Measurements from ENCODE around the gene DONSON.
"Not testable (repeated sequence)": the region's sequence is repeated elsewhere in the genome, so short reads cannot be mapped to it uniquely, and the experiment has no call there.

The DONSON gene, protein sequence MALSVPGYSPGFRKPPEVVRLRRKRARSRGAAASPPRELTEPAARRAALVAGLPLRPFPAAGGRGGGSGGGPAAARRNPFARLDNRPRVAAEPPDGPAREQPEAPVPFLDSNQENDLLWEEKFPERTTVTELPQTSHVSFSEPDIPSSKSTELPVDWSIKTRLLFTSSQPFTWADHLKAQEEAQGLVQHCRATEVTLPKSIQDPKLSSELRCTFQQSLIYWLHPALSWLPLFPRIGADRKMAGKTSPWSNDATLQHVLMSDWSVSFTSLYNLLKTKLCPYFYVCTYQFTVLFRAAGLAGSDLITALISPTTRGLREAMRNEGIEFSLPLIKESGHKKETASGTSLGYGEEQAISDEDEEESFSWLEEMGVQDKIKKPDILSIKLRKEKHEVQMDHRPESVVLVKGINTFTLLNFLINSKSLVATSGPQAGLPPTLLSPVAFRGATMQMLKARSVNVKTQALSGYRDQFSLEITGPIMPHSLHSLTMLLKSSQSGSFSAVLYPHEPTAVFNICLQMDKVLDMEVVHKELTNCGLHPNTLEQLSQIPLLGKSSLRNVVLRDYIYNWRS

DNA sequence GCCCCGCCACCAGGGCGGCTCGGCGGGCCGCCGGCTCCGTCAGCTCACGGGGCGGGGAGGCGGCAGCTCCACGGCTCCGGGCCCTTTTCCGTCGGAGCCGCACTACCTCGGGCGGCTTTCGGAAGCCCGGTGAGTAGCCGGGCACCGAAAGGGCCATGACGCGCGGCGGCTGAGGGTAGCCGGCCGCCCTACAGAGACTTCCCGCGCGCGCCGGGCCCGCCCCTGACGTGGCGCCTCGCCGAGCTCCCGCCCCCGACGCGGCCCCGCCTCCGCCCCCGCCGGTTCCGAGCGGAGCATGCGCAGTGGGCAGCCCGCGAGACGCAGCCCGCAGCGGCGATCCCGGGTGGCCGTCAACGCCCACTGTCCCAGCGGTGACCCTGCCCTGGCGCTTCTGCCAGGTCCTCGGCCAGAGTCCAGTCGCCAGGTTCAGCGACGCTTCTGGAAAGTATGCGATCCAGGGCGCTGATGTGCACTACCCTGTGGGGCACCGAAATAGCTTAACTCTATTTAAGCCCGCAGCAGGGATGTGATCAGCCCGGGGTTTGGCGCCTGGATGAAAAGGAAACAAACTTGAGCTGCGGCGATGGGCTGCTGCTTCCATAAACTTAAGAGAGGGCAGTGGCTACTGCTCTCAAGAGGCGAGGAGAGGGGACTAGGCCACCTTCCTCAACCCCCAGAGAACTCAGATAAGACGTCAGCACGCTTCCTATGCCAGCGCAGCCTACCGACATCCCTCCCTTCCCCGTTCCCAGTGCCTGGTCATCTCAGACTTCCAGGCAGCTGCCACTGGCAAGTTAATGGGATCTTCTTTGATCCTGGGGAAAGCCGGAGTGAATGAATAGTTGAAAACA lies at the start of gene DONSON:
DONSON (minus strand) TSS at position 200 of the 851 bp plus-strand sequence; CDS start at position 157, 43 bp downstream.
- in situ Hi-C loops (cut with MboI; ENCODE audit: low sequenced_read_pairs), result loop anchor here (10.0 kb wide), 1 partner anchor 64 kb away; no protein-coding TSS in a partner anchor

DNA sequence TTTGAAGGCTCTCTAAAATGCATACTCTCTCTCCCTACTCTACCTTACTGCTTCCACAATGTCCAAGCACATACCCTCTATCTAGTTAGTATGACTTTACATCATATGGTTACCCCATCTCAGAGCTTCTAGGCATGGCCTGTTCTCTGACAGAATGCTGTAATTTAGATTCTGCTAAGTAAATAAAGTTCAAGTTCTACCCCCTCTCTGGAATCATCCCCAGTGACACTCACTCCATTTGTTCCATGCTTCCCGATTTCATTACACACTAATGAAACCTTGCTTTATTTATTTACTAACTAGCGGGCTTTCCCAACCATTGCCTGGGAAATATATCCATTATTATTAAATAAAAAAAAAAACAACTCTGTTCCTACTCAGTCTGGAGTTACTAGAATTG lies 45.8 kb upstream of the DONSON start:
- in situ Hi-C loops (cut with MboI; ENCODE audit: low sequenced_read_pairs), result no loop called here

DNA sequence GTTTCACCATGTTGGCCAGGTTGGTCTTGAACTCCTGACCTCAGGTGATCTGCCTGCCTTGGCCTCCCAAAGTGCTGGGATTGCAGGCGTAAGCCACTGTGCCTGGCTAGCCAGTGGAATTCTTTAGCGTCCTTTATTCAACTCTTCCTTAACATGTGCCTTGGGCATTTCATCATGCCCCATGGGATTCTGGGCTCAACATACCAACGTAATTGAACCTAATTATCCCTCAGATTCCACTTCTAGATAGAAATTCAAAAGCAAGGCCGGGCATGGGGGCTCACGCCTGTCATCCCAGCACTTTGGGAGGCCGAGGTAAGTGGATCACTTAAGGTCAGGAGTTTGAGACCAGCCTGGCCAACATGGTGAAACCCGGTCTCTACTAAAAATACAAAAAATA lies 37.7 kb upstream of the DONSON start:
- in situ Hi-C loops (cut with MboI; ENCODE audit: low sequenced_read_pairs), result not testable (repeated sequence)

DNA sequence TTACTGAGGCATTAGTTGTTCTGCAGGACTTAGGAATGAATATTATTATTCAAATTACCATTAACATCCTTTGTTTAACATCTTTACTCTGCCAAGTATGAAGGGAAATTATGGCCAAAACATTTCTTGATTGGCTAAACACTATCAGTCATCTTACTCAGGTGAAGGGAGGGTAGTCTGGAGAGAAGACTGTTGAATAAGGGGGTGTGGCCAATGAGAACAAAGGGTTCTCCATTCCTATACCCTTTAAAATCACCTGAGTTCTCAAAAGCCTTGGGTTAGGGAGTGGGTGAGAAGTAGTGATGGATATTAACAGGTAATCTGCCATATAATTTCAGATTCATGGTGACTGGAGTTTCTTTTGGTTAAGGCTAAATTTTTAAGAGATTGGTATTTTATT lies 33.8 kb upstream of the DONSON start:
- in situ Hi-C loops (cut with MboI; ENCODE audit: low sequenced_read_pairs), result no loop called here

DNA sequence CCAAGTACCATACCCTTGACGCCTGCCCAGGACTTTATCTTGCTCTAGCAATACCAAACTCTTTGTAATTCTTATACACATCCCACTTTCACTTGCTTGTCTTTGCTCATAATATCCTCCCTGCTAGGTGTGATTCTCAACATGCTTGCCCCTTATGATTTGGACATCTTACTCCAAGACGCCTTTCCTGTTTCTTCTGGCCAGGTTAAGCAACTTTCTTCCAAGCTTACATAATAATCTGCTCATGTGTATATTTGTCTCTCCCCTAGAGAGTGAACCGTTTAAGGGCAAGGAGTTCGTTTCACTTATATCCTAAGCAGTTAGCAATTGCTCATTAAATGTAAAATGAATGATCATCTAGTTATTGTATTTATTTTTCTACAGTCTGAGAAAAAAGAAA lies 31.2 kb upstream of the DONSON start:
- in situ Hi-C loops (cut with MboI; ENCODE audit: low sequenced_read_pairs), result no loop called here

DNA sequence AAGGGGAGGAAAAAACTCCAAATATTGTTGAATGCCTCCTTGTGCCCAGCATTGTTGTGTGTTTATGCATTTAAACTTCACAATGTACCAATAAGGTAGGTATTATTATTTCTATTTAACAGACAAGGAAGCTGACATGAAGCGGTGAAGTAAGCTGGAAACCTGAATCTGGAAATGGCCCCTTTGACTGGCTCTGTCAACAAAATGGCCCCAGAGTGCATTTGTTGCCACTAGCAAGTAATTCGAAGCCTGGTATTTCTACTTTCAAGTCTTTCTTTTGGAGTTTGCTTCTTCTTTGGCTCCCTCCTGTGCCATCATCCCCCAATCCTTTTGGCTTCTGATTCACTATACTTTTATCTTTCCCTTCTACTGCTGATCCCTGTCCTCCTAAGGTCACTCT lies 29.9 kb upstream of the DONSON start:
- in situ Hi-C loops (cut with MboI; ENCODE audit: low sequenced_read_pairs), result no loop called here

DNA sequence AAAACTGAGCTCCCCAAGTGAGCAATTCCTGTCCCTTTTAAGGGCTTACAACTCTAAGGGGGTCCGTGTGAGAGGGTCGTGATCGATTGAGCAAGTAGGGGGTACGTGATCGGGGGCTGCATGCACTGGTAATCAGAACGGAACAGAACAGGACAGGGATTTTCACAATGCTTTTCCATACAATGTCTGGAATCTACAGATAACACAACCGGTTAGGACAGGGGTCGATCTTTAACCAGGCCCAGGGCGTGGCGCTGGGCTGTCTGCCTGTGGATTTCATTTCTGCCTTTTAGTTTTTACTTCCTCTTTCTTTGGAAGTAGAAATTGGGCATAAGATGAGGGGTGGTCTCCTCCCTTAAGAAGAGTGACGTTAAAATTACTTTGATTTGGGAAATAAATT lies 29.1 kb upstream of the DONSON start:
- in situ Hi-C loops (cut with MboI; ENCODE audit: low sequenced_read_pairs), result not testable (repeated sequence)

DNA sequence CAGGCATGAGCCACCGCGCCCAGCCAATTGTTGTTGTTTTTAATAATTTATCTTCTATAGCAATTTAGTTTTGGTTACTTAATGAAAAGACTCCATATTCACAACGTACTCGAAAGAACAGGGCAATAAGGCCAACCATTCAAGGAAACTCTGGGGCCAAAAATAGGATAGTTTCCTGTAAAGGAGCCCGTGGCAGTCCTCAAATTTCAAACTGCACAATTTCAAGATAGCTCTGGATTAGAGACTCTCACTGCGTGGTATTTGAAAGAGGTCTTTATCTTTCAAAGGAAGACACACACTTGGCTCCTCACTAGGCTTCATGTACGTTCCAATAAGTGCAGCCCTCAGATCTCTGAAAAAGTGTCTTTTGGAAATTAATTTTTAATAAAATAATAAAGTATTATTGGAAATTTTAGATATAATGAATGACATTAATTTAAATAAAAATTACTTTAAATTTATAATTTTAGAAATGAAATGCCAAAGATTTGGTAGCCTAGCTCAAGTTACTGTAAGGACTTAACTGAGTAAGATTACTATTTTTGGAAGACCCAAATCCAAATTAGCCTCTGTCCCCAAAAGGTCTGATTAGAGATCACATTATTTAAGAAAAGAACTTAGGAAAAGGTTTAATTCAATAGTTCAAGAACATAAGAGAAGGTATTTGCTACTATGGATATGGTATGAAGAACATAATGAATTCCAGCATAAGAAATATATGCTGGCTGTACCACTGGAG lies 22.7 kb upstream of the DONSON start:
- in situ Hi-C loops (cut with MboI; ENCODE audit: low sequenced_read_pairs), result no loop called here

DNA sequence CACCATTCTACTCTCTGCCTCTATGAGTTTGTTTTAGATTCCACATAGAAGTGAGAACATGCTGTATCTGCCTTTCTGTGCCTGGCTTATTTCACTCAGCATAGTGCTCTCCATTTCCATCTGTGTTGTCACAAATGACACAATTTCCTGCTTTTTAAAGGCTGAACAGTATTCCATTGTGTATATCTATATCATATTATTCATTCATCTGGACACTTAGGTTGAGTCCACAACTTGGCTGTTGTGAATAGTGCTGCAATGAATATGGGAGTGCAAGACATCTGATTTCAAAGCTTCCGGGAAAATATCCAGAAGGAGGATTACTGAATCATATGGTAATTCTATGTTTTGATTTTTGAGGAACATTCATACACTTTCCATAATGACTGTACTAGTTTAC lies 20.1 kb upstream of the DONSON start:
- in situ Hi-C loops (cut with MboI; ENCODE audit: low sequenced_read_pairs), result no loop called here

DNA sequence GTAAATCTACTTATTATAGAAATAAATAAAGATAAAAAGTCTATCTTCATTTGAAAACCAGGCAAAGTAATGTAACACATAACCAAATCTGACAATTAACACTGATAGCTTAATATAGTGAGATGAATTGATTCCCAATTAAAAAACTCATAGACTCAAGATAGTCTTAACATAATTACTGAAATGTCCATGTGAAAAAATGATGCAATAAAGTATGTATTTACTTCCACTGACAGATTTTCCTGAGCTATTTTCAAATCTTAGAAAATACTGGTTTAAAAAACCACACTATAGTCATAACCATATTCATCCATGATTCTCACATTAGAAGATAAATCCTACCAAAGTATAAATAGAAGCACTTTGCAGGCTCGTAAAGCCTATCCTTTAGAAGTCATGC lies 9.6 kb upstream of the DONSON start:
- in situ Hi-C loops (cut with MboI; ENCODE audit: low sequenced_read_pairs), result no loop called here

DNA sequence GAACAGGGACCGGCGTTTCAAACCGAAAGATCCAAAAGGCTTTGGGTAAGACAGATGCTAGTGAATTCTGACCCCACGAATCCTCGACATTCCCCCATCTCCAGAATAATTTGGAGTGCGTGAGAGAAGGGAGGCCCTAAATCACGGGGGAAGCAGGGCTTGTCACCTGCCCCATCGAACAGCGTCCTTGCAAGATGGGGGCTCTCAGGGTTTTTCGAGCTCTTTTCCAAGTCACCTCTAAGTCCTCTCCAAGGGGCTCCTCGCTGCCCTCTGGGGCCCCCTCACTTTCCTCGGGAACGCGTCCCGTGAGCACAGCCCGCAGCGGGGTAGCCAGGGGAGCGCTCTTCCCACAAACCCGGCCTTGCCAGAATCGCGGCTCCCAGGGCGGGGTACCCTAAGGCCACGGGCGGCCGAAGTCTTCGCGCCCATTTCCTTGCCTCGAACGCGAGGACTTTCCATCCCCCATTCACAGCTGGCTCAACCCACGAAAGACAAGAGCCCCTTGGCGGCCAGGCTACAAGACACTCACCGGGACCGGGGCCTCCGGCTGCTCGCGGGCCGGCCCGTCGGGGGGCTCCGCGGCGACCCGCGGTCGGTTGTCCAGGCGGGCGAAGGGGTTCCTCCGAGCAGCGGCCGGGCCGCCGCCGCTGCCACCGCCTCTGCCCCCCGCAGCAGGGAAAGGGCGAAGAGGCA lies 546 bp downstream of the DONSON start:
- in situ Hi-C loops (cut with MboI; ENCODE audit: low sequenced_read_pairs), result loop anchor here (10.0 kb wide), 1 partner anchor 63 kb away; no protein-coding TSS in a partner anchor

DNA sequence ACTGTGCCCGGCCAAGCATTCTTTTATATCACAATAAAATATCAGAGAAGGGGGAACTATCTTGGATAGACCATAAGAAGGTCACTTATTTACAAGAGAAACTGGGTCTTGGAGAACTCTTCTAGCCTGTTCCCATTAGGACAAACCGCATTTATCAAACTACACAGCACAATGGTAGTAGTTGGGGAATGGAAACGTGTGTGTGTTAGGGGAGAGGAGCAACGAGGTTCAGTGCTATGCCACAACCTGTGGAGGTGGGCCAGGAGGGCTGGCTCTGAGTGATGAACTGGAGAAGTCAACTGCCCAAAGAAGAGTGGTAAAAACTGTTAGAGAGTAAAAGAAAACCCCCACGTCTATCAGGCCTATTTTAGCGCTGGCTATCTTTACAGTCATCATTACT lies 1.6 kb downstream of the DONSON start:
- in situ Hi-C loops (cut with MboI; ENCODE audit: low sequenced_read_pairs), result loop anchor here (10.0 kb wide), 1 partner anchor 62 kb away; no protein-coding TSS in a partner anchor

DNA sequence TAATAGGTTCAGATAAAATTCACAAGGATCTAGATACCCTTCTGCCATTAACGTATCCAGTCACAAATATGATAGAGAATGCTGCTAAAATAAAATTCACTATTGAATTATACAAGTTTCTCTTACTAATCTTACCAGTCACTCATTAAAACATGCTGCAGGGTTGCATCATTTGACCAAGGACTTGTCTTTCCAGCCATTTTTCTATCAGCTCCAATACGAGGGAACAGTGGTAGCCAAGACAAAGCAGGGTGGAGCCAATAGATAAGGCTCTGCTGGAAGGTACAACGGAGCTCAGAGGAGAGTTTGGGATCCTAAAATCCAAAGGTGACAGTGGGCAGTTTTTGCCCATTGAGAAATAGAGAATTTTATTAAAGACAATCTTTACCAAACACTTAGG lies 4.0 kb downstream of the DONSON start:
- in situ Hi-C loops (cut with MboI; ENCODE audit: low sequenced_read_pairs), result loop anchor here (10.0 kb wide), 1 partner anchor 60 kb away; no protein-coding TSS in a partner anchor

DNA sequence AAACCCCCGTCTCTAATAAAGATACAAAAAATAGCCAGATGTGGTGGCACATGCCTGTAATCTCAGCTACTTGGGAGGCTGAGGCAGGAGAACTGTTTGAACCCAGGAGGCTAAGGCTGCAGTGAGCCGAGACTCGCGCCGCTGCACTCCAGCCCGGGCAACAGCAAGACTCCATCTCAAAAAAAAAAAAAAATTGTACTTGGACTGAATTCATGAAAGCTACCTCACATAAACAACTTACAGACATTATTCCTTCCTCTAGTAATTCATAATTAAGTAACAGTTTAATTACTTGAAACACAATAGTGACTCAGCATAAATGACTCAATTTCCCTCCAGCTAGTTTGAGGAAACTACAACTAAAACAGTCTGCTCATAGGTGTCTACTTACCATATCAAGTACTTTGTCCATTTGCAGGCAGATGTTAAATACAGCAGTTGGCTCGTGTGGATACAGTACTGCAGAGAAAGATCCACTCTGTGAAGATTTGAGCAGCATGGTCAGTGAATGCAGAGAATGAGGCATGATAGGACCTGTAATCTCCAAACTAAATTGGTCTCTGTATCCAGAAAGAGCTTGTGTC lies 9.4 kb downstream of the DONSON start:
- in situ Hi-C loops (cut with MboI; ENCODE audit: low sequenced_read_pairs), result no loop called here

DNA sequence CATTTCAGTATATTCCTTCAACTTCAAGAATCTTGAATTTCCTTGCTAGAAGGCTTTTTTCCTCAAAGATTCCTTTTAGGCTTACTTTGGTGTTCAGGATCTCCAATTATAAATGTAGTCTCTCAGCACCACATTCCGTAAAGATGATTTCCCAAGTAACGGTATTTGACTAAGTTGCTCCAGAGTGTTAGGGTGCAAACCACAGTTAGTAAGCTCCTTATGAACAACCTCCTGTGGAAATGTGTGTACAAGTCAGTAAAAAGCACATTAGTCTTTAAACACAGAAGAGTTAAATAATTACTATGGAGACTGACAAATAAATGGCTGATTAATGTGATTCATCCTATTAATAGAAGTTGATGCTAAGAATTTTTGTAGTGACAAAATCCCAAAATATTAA lies 10.3 kb downstream of the DONSON start:
- in situ Hi-C loops (cut with MboI; ENCODE audit: low sequenced_read_pairs), result no loop called here

DNA sequence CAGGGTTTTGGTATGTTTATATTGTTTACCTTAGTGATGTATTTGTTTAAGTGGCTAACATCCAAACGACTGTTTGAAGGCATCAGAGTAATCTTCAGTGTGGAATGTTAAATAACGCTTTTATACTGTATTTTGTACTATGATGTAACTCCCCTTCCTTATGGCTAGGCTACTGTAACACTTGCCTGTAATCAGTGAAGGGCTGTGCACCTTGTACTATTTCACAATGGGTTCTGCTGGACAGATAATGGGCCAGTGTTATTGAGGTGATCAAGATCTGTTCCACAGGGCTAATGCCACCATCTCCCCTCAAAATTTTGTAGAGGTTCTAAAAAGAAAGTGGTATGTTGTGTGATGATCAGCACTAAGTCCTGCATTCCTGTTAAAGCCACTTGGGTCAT lies 11.7 kb downstream of the DONSON start:
- in situ Hi-C loops (cut with MboI; ENCODE audit: low sequenced_read_pairs), result not testable (repeated sequence)

DNA sequence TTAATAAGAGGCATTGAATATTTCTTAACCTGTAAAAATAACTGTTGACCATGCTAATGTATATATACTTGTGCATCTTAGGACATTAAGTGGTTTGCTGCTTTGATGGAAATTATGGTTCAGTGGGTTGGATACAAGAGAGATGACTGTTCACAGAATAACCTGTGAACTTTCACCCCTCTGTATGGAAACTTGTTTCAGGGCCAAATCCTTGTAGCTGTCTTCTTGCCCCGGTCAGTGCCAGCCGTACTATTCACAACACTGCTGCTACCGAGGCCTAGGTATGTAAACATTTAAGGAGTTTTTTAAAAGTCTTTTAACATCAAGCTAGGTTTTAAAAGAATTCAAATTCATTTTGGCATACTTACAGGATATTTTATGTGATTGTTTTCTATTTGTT lies 16.1 kb downstream of the DONSON start:
- in situ Hi-C loops (cut with MboI; ENCODE audit: low sequenced_read_pairs), result no loop called here

DNA sequence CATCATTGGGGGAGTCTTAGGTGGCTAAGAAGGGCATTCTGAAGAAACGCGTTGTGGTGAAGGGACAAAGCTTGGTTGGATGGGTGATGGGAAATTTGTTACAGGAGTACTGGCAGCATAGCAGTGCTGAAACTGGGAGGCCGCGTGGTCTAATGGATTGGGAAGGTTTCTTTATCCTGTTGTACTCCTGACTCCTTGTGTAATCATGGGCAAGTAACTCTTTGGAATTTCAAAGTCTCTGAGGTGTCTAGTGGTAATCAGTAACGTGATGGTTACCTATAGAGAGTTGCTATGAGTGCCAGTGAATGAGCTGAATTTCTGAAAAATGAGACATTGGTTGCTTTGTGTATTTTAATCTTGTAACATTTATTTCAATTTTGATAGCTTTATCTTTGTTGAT lies 18.5 kb downstream of the DONSON start:
- in situ Hi-C loops (cut with MboI; ENCODE audit: low sequenced_read_pairs), result no loop called here

DNA sequence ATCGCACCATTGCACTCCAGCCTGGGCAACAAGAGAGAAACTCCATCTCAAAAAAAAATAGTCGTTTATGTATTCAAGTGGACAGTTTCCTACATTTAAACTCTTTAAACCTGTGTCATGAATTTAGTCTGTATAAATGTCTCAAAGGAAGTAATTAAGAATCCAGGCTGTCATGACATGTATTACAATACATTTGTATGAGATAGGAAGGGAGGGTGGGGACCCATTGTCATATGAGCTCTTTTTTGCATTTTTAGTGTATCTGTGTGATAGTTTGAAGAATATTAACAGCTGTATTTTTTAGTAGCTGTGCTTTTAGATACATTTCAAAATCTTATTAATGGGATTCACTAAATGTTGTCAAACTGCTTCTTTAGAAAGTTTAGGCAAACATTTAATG lies 20.0 kb downstream of the DONSON start:
- in situ Hi-C loops (cut with MboI; ENCODE audit: low sequenced_read_pairs), result no loop called here

DNA sequence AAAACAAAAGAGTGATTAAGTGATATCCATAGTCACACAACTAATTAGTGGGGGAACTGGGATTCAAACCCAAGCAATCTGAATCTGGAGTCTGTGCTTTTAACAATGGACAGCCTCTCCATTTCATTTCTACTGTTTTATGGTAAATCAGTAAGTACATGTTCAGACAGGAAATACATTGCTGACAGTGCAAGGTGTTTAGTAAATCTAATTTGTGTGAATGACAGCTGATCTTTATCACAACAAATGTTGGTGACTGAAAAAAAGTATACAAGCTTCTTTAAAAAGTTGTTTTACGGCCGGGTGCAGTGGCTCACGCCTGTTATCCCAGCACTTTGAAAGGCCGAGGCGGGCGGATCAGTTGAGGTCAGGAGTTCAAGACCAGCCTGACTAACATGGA lies 20.6 kb downstream of the DONSON start:
- in situ Hi-C loops (cut with MboI; ENCODE audit: low sequenced_read_pairs), result no loop called here
